Adrenal gland (tissue), 12 donors: ENCODE data around the gene MIS18BP1. TPM values are rescaled to one million over a fixed set of nuclear protein-coding genes. Genes with fewer than 3 reads are reported as not detected.

Experiments used
- DNase-seq, 7 donors: peaks; one replicate each; pipeline ENCODE4 v3.0.0-alpha.2; 2019 to 2020
- H3K27ac ChIP-seq, 5 donors: fragments of 200-600 bp; sonication (generic) in 4 of 5; 1 replicate in 3 of 5; 2 replicates in 2 of 5; pipeline versions ENCODE4 v1.5.1 to v1.8.0; 2016 to 2020; ENCODE audit warnings: mild to moderate bottlenecking in 1 of 5
- H3K27me3 ChIP-seq: fragments of 200-600 bp; 2 replicates; pipeline ENCODE4 v1.8.0; 2021
- H3K36me3 ChIP-seq, 2 donors: fragments of 200-600 bp; replicated peaks in 1 of 2; 1 replicate in 1 of 2; 2 replicates in 1 of 2; pipeline versions ENCODE4 v1.5.1 to v1.8.0; 2018 to 2022
- H3K4me1 ChIP-seq, 2 donors: fragments of 200-600 bp; replicated peaks in 1 of 2; 1 replicate in 1 of 2; 2 replicates in 1 of 2; pipeline versions ENCODE4 v1.5.1 to v1.8.0; 2018 to 2021
- H3K4me3 ChIP-seq, 4 donors: fragments of 200-600 bp; sonication (generic) in 3 of 4; one replicate each; pipeline ENCODE4 v1.5.1; 2016 to 2018
- H3K9me3 ChIP-seq, 3 donors: fragments of 200-600 bp; sonication (generic) in 1 of 3; replicated peaks in 1 of 3; 1 replicate in 2 of 3; 2 replicates in 1 of 3; pipeline versions ENCODE4 v1.5.1 to v1.8.0; 2016 to 2021
- POLR2A ChIP-seq, 2 donors: fragments of 450-650 bp; IDR thresholded peaks; one replicate each; pipeline ENCODE4 v1.6.1; 2017; ENCODE audit warnings: antibody characterized with exemption in 2 of 2, mild to moderate bottlenecking in 2 of 2, moderate library complexity in 1 of 2
- WGBS, 4 donors: extraction: QIAGEN DNeasy Blood & Tissue Kit in 2 of 4; methylation state at CpG; one replicate each; pipeline versions ENCODE4 v1.1.5 to v1.1.7; 2013 to 2017; 5-methylcytosine and 5-hydroxymethylcytosine counted together
- intact Hi-C, 2 donors: fragments of 100-400 bp; cut with DNase I; formaldehyde crosslinking; loops; one replicate each; pipeline versions ENCODE4 v1.14.1 to v1.15.0; 2022 to 2023
- polyA plus RNA-seq, 3 donors: library from polyadenylated mRNA; stranded (reverse); fragments of 200-250 nt in 2 of 3; fragments of 350-450 nt in 1 of 3; fragmentation: Illumina TruSeq in 1 of 3; extraction: RNeasy Lipid Tissue Mini Kit (QIAGEN cat#74804) in 1 of 3; gene quantifications; one replicate each; pipeline ENCODE4 v1.2.3, GENCODE V29; 2013 to 2014
- total RNA-seq, 9 donors: library from RNA; depleted of rRNA in 4 of 9; stranded (reverse); fragments of >200 nt in 4 of 9; fragments of 120-200 nt in 1 of 9; fragmentation: NEBNext Ultra II Directional in 1 of 9; extraction: Animal tissue kit (Norgen Biotek cat#: 25700) in 1 of 9; gene quantifications; one replicate each; pipeline versions ENCODE4 v1.1.0 to v1.2.4, GENCODE V29; 2013 to 2023
- TF ChIP-seq, protein P1 (sequence below), 6 experiments: fragments of 450-650 bp in 4 of 6; fragments of 200-600 bp in 2 of 6; sonication (generic) in 1 of 6; IDR thresholded peaks; 1 replicate in 5 of 6; 2 replicates in 1 of 6; pipeline versions ENCODE4 v1.5.1 to v1.8.0; 2016 to 2021; ENCODE audit warnings: antibody characterized with exemption in 6 of 6, mild to moderate bottlenecking in 2 of 6, moderate library complexity in 1 of 6
- donor health status: healthy with polysubstance abuse.
- donor health status: Bipolar disorder and iron deficiency.
- donor health status: DM: yes; HTN: yes; CAD: no.
- donor health status: DM: no; HTN: no; CAD: no.
- donor health status: DM: no; HTN: no; CAD: no.
- donor health status: DM: yes; HTN: yes; CAD: no.

Gene MIS18BP1
- total and polyA plus RNA-seq, 12 donors: 3.3 to 37.9 (median 11.5) TPM

DNA sequence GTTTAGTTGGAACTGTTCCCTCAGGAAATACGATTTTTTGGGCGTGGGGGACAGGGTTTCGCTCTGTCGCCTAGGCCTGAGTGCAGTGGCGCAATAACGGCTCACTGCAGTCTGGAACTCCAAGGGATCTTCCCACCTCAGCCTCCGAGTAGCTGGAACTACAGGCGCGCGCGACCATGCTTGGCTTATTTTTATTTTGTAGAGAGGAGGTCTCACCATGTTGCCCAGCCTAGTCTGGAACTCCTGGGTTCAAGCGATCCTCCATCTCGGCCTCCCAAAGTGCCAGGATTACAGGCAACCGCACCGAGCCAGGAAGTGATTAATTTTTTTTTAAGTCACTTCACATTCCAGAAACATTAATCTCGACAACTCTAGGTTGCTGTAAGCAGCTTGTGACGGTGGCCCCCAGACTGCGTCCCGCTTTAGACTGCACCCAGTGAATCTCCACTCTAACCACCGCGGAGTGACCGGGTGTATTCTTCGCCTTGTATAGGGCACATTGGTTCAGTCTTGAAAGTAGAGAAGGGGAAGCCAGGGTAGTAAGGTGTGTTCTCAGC is 830 bp upstream of the MIS18BP1 start:
- H3K4me3 ChIP-seq: peak overlapping the region in 3 of 4 donors; percentile 37 to 75 (median 41)
- H3K9me3 ChIP-seq: peaks cover 0 to 19% (median under 1%) of the 10 kb centered on the region in 3 donors
- peak overlapping the region; percentile 76 to 92 (median 92) for H3K27ac ChIP-seq
- peaks cover 0 to 25% of the 10 kb centered on the region in 2 donors for H3K4me1 ChIP-seq
- TF ChIP-seq, protein P1, sequence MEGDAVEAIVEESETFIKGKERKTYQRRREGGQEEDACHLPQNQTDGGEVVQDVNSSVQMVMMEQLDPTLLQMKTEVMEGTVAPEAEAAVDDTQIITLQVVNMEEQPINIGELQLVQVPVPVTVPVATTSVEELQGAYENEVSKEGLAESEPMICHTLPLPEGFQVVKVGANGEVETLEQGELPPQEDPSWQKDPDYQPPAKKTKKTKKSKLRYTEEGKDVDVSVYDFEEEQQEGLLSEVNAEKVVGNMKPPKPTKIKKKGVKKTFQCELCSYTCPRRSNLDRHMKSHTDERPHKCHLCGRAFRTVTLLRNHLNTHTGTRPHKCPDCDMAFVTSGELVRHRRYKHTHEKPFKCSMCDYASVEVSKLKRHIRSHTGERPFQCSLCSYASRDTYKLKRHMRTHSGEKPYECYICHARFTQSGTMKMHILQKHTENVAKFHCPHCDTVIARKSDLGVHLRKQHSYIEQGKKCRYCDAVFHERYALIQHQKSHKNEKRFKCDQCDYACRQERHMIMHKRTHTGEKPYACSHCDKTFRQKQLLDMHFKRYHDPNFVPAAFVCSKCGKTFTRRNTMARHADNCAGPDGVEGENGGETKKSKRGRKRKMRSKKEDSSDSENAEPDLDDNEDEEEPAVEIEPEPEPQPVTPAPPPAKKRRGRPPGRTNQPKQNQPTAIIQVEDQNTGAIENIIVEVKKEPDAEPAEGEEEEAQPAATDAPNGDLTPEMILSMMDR (IDR thresholded peaks at IDR 0.05): no peak
- no peak for TF ChIP-seq POLR2A (IDR thresholded peaks at IDR 0.05)
- peak in 6 of 7 donors; percentile 17 to 59 (median 31) for DNase-seq
- H3K27me3 ChIP-seq: no peaks in the 10 kb centered on the region
- H3K36me3 ChIP-seq: no peaks in the 10 kb centered on the region
- WGBS, 4 donors: 40 to 78% (median 60%) methylated on average over 23 of the region's 23 CpGs
- intact Hi-C loops: loop anchor here in 1 of 2 donors (10.0 kb wide), 1 partner anchor 119 kb away; the partner anchor contains the start of genes FANCM and FKBP3

- TF ChIP-seq POLR2A (IDR thresholded peaks at IDR 0.05): no peak
- H3K27me3 ChIP-seq: no peaks in the 10 kb centered on the region
- peak overlapping the region in 2 of 4 donors; percentile 41 to 75 for H3K4me3 ChIP-seq
- no peak for DNase-seq
- 1 to 2% (median 1%) methylated on average over 25 to 26 of the region's 26 CpGs for WGBS, 4 donors
- H3K4me1 ChIP-seq: peaks cover 0 to 27% of the 10 kb centered on the region in 2 donors
- no peaks in the 10 kb centered on the region for H3K36me3 ChIP-seq
- H3K9me3 ChIP-seq: peaks cover 0 to 6% (median 0%) of the 10 kb centered on the region in 3 donors
- intact Hi-C loops: loop anchor here in 1 of 2 donors (10.0 kb wide), 1 partner anchor 118 kb away; the partner anchor contains the start of genes FANCM and FKBP3
- H3K27ac ChIP-seq: peak overlapping the region; percentile 76 to 92 (median 92)
Measured at GRCh38 chr14:45252366-45253069, 484 bp downstream of the MIS18BP1 start.

DNA sequence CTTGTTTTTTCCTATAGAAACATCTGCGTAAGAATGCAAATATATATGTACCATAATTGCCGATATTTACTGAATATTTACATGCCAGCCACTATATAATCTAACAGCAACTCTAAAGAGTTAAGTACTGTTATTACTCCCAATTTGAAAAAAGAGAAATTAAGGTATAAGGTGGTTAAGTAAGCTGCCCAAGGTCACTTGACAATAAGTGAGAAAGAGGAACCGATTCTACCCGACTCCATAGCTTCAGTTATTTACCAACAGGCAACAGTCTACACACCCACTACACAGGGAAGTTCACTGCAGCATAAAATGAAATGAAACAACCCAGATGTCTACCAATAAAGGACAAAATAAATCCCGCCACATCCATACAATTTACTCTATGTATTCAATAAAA is 1.1 kb downstream of the MIS18BP1 start:
- TF ChIP-seq, protein P1 (IDR thresholded peaks at IDR 0.05): no peak
- no peak for TF ChIP-seq POLR2A (IDR thresholded peaks at IDR 0.05)
- no peak for DNase-seq
- Histone ChIP-seq H3K36me3 (no peaks in the 10 kb centered on the region), H3K27me3 (no peaks in the 10 kb centered on the region), H3K9me3 (no peaks in the 10 kb centered on the region), H3K4me1 (peaks cover 0 to 31% of the 10 kb centered on the region in 2 donors), H3K4me3 (peak overlapping the region in 2 of 4 donors; percentile 41 to 75), H3K27ac (peak overlapping the region in 2 of 5 donors; percentile 26 to 92)
- 19 to 25% (median 23%) methylated on average over 5 of the region's 5 CpGs for WGBS, 4 donors
- intact Hi-C loops: loop anchor here in 1 of 2 donors (10.0 kb wide), 1 partner anchor 117 kb away; the partner anchor contains the start of genes FANCM and FKBP3

- peak overlapping the region in 1 of 4 donors; percentile 11 for H3K4me3 ChIP-seq
- H3K4me1 ChIP-seq: peaks cover 0 to 33% of the 10 kb centered on the region in 2 donors
Measured at GRCh38 chr14:45249856-45250575, 3.0 kb downstream of the MIS18BP1 start.

More at GRCh38 chr14:45249856-45250575, 3.0 kb downstream of the MIS18BP1 start:
- no peaks in the 10 kb centered on the region for H3K9me3 ChIP-seq
- peak in 3 of 7 donors; percentile 21 to 61 (median 30) for DNase-seq
- peak overlapping the region in 3 of 5 donors; percentile 65 to 72 (median 69) for H3K27ac ChIP-seq
- H3K36me3 ChIP-seq: no peaks in the 10 kb centered on the region
- TF ChIP-seq, protein P1 (IDR thresholded peaks at IDR 0.05): no peak
- no peak for TF ChIP-seq POLR2A (IDR thresholded peaks at IDR 0.05)
- intact Hi-C loops: loop anchor here in 1 of 2 donors (10.0 kb wide), 1 partner anchor 115 kb away; the partner anchor contains the start of genes FANCM and FKBP3
- WGBS, 4 donors: 45 to 56% (median 49%) methylated on average over 5 of the region's 5 CpGs
- H3K27me3 ChIP-seq: no peaks in the 10 kb centered on the region
